Activated CD4-positive, alpha-beta T cell treated with anti-CD3 and anti-CD28 coated beads for 36 hours (primary cell): ENCODE data around the gene C5orf63. TPM values are rescaled to one million over a fixed set of nuclear protein-coding genes. Genes with fewer than 3 reads are reported as not detected.
"Not testable (repeated sequence)": the region's sequence is repeated elsewhere in the genome, so short reads cannot be mapped to it uniquely, and the experiment has no call there.

Experiments
- ATAC-seq: fragments of 200-7000 bp; cut with Tn5 transposase; one replicate; pipeline ENCODE4 v1.10.0; 2021; ENCODE audit warnings: mild to moderate bottlenecking, moderate library complexity
- CTCF ChIA-PET: fragments of 350-600 bp; sonication (Branson Sonifier 250); formaldehyde crosslinking; loops from one replicate; lab custom pipeline; 2021; ENCODE audit warnings: antibody characterized with exemption; lab: Charles Lee
- POLR2A ChIA-PET: fragments of 350-600 bp; sonication (Branson Sonifier 250); formaldehyde crosslinking; loops from one replicate; lab custom pipeline; 2021; ENCODE audit warnings: antibody characterized with exemption, inconsistent platforms; lab: Charles Lee
- DNase-seq: peaks from one replicate; pipeline ENCODE4 v3.0.0-alpha.2; 2020
- H3K27ac Mint-ChIP-seq: one replicate; pipeline ENCODE4 v1.8.0; 2021; ENCODE audit warnings: mixed read lengths
- H3K27me3 Mint-ChIP-seq: one replicate; pipeline ENCODE4 v1.8.0; 2021; ENCODE audit warnings: mixed read lengths
- H3K36me3 Mint-ChIP-seq: one replicate; pipeline ENCODE4 v1.8.0; 2021; ENCODE audit warnings: low read depth, mixed read lengths
- H3K4me1 Mint-ChIP-seq: one replicate; pipeline ENCODE4 v1.8.0; 2021; ENCODE audit warnings: mixed read lengths
- H3K4me3 Mint-ChIP-seq: one replicate; pipeline ENCODE4 v1.8.0; 2021; ENCODE audit warnings: mild to moderate bottlenecking, moderate library complexity, mixed read lengths
- H3K9me3 Mint-ChIP-seq: one replicate; pipeline ENCODE4 v1.8.0; 2021; ENCODE audit warnings: low read depth, mixed read lengths
- intact Hi-C, 2 experiments: fragments of 100-400 bp; cut with DNase I in 1 of 2; cut with micrococcal nuclease in 1 of 2; formaldehyde crosslinking; loops; one replicate each; pipeline versions ENCODE4 v1.14.2 to v1.15.1; 2022 to 2024; cut with DNase I, micrococcal nuclease
- total RNA-seq, 2 experiments: library from RNA; stranded (reverse); gene quantifications; one replicate each; pipeline ENCODE4 v1.2.3, GENCODE V29; 2021

Gene C5orf63
- total RNA-seq, 2 experiments from 2014 or later = 12.0 to 14.2 TPM

GRCh38 chr5:127055880-127056653, 17.2 kb downstream of the C5orf63 start:
- Mint-ChIP-seq H3K4me3 (no peak overlapping the region), H3K27me3 (no peaks in the 10 kb centered on the region), H3K4me1 (peaks cover 12% of the 10 kb centered on the region), H3K27ac (no peak overlapping the region), H3K36me3 (peaks cover 52% of the 10 kb centered on the region), H3K9me3 (peaks cover 5% of the 10 kb centered on the region)
- intact Hi-C loops = no loop called here
- ATAC-seq (no peak), DNase-seq (no peak)
- POLR2A ChIA-PET = no interaction called here
- CTCF ChIA-PET = no interaction called here

- POLR2A ChIA-PET, intact Hi-C loops, CTCF ChIA-PET, H3K27me3 Mint-ChIP-seq, H3K9me3 Mint-ChIP-seq, ATAC-seq, H3K4me1 Mint-ChIP-seq, H3K4me3 Mint-ChIP-seq, H3K27ac Mint-ChIP-seq, DNase-seq: not testable (repeated sequence)
- peaks cover 48% of the 10 kb centered on the region for H3K36me3 Mint-ChIP-seq
These were observed 19.8 kb downstream of the C5orf63 start for GRCh38 chr5:127053551-127053950.

- DNase-seq (no peak), ATAC-seq (no peak)
- Mint-ChIP-seq H3K9me3 (peaks cover 5% of the 10 kb centered on the region), H3K4me1 (no peaks in the 10 kb centered on the region), H3K27me3 (no peaks in the 10 kb centered on the region), H3K36me3 (peaks cover 46% of the 10 kb centered on the region), H3K27ac (no peak overlapping the region), H3K4me3 (no peak overlapping the region)
- ChIA-PET POLR2A (no interaction called here), CTCF (no interaction called here)
- intact Hi-C loops = no loop called here
These were observed 20.3 kb downstream of the C5orf63 start for GRCh38 chr5:127053049-127053448.

- POLR2A ChIA-PET = no interaction called here
- peaks cover 5% of the 10 kb centered on the region for H3K9me3 Mint-ChIP-seq
- no peak overlapping the region for H3K4me3 Mint-ChIP-seq
- peaks cover 35% of the 10 kb centered on the region for H3K36me3 Mint-ChIP-seq
- H3K27me3 Mint-ChIP-seq = no peaks in the 10 kb centered on the region
- no peaks in the 10 kb centered on the region for H3K4me1 Mint-ChIP-seq
- no peak overlapping the region for H3K27ac Mint-ChIP-seq
- ATAC-seq = no peak
- no peak for DNase-seq
- CTCF ChIA-PET = interaction anchor here (0.8 kb wide), 1 partner anchor 175 kb away, joined by 4 read pairs; no protein-coding TSS in a partner anchor
- intact Hi-C loops = no loop called here
These were observed 21.7 kb downstream of the C5orf63 start for GRCh38 chr5:127051591-127051990.

- CTCF ChIA-PET = interaction anchor here (0.9 to 1.4 kb wide), 3 partner anchors 15 to 21 kb away, joined by 3 to 4 read pairs (median 3); no protein-coding TSS in a partner anchor
- Mint-ChIP-seq H3K36me3 (no peaks in the 10 kb centered on the region), H3K27ac (no peak overlapping the region), H3K9me3 (no peaks in the 10 kb centered on the region), H3K4me3 (no peak overlapping the region), H3K27me3 (no peaks in the 10 kb centered on the region), H3K4me1 (no peaks in the 10 kb centered on the region)
- DNase-seq (no peak), ATAC-seq (no peak)
- POLR2A ChIA-PET = no interaction called here
- intact Hi-C loops = no loop called here
These were observed 26.8 kb downstream of the C5orf63 start for GRCh38 chr5:127046343-127047072.

GRCh38 chr5:127042593-127042992, 30.7 kb downstream of the C5orf63 start:
- POLR2A ChIA-PET = no interaction called here
- DNase-seq = no peak
- no peak overlapping the region for H3K4me3 Mint-ChIP-seq
- H3K27ac Mint-ChIP-seq = no peak overlapping the region
- H3K36me3 Mint-ChIP-seq = no peaks in the 10 kb centered on the region
- no peak for ATAC-seq
- intact Hi-C loops = no loop called here
- no peaks in the 10 kb centered on the region for H3K9me3 Mint-ChIP-seq
- H3K4me1 Mint-ChIP-seq = no peaks in the 10 kb centered on the region
- no peaks in the 10 kb centered on the region for H3K27me3 Mint-ChIP-seq
- CTCF ChIA-PET = no interaction called here

- Mint-ChIP-seq H3K9me3 (no peaks in the 10 kb centered on the region), H3K27ac (no peak overlapping the region), H3K36me3 (no peaks in the 10 kb centered on the region), H3K4me1 (no peaks in the 10 kb centered on the region), H3K27me3 (no peaks in the 10 kb centered on the region), H3K4me3 (no peak overlapping the region)
- ChIA-PET POLR2A (interaction anchor here (1.0 kb wide), 1 partner anchor 11 kb away, joined by 3 read pairs; the partner anchor contains the start of gene MARCHF3), CTCF (no interaction called here)
- intact Hi-C loops = no loop called here
- no peak for DNase-seq
- ATAC-seq = no peak
These were observed 31.7 kb downstream of the C5orf63 start for GRCh38 chr5:127041571-127041970.

- intact Hi-C loops = no loop called here
- no peaks in the 10 kb centered on the region for H3K27me3 Mint-ChIP-seq
- POLR2A ChIA-PET = interaction anchor here (1.0 kb wide), 1 partner anchor 10 kb away, joined by 3 read pairs; the partner anchor contains the start of gene MARCHF3
- H3K4me3 Mint-ChIP-seq = no peak overlapping the region
- no peak for DNase-seq
- no peak overlapping the region for H3K27ac Mint-ChIP-seq
- no peaks in the 10 kb centered on the region for H3K36me3 Mint-ChIP-seq
- no peaks in the 10 kb centered on the region for H3K4me1 Mint-ChIP-seq
- no peak for ATAC-seq
- CTCF ChIA-PET = interaction anchor here (0.8 kb wide), 1 partner anchor 20 kb away, joined by 3 read pairs; no protein-coding TSS in a partner anchor
- no peaks in the 10 kb centered on the region for H3K9me3 Mint-ChIP-seq
These were observed 32.3 kb downstream of the C5orf63 start for GRCh38 chr5:127040796-127041520.

- CTCF ChIA-PET = no interaction called here
- DNase-seq (no peak), ATAC-seq (no peak)
- Mint-ChIP-seq H3K36me3 (no peaks in the 10 kb centered on the region), H3K27ac (no peak overlapping the region), H3K4me1 (no peaks in the 10 kb centered on the region), H3K9me3 (no peaks in the 10 kb centered on the region), H3K4me3 (no peak overlapping the region), H3K27me3 (no peaks in the 10 kb centered on the region)
- intact Hi-C loops = loop anchor here in 1 of 2 experiments (10.0 kb wide), 1 partner anchor 604 kb away; no protein-coding TSS in a partner anchor
- POLR2A ChIA-PET = no interaction called here
These were observed 34.8 kb downstream of the C5orf63 start for GRCh38 chr5:127038550-127038949.

- ChIA-PET POLR2A (interaction anchor here (1.1 kb wide), 1 partner anchor 41 kb away, joined by 4 read pairs; the partner anchor contains the start of gene C5orf63), CTCF (interaction anchor here (0.7 to 1.4 kb wide), 4 partner anchors 15 to 280 kb away, joined by 3 to 6 read pairs (median 4); no protein-coding TSS in a partner anchor)
- intact Hi-C loops = loop anchor here (2.0 to 10.0 kb wide), 7 partner anchors 43 to 1050 kb away; partner anchors contain the start of genes LMNB1 (in 1 of the 2), PHAX (in 1 of the 2) and SLC12A2 (in 1 of the 2)
- H3K36me3 Mint-ChIP-seq = no peaks in the 10 kb centered on the region
- peak overlapping the region; percentile 83 for H3K4me3 Mint-ChIP-seq
- ATAC-seq (no peak), DNase-seq (no peak)
- no peak overlapping the region for H3K27ac Mint-ChIP-seq
- no peaks in the 10 kb centered on the region for H3K9me3 Mint-ChIP-seq
- H3K4me1 Mint-ChIP-seq = peaks cover 14% of the 10 kb centered on the region
- H3K27me3 Mint-ChIP-seq = no peaks in the 10 kb centered on the region
These were observed 41.5 kb downstream of the C5orf63 start for GRCh38 chr5:127031863-127032232.
